ENCODE data around the gene CHMP2A. TPM values are rescaled to one million over a fixed set of nuclear protein-coding genes. Genes with fewer than 3 reads are reported as not detected.

The CHMP2A gene
- total and polyA plus RNA-seq, 10 of the 15 experiments (the other 5 are each of a cell fraction or from before 2014, with no cell fraction given) = 69.5 to 172 (median 109) TPM

DNA sequence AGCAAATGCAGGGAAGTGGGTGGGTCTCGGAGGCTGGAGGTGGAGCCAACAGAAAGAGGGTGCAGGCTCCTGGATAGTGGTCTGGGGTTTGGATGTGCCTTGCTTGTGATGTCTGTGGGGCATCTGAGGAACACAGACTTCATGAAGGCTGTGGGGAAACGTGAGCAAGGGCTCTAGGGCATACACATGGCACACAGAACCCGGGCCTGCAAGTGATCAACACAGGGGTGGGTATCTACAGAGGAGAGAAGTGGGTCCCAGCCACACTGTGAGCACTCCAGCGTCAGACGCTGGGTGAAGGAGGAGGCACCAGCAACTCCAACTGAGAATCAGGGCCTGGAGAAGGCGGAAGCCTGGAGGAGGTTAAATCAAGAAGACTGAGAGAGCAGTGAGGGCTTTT is 8.9 kb upstream of the CHMP2A start:
- CTCF ChIA-PET = interaction anchor here (0.9 kb wide), 1 partner anchor 75 kb away, joined by 4 read pairs; no protein-coding TSS in a partner anchor
- 38% methylated on average over 6 of the region's 6 CpGs for WGBS (ENCODE audit: insufficient coverage, insufficient replicate concordance, low lambda C conversion rate, missing lambda C conversion rate)
- peak overlapping the region; percentile 60; the same call in 1 of the 2 replicates for H3K4me3 ChIP-seq

DNA sequence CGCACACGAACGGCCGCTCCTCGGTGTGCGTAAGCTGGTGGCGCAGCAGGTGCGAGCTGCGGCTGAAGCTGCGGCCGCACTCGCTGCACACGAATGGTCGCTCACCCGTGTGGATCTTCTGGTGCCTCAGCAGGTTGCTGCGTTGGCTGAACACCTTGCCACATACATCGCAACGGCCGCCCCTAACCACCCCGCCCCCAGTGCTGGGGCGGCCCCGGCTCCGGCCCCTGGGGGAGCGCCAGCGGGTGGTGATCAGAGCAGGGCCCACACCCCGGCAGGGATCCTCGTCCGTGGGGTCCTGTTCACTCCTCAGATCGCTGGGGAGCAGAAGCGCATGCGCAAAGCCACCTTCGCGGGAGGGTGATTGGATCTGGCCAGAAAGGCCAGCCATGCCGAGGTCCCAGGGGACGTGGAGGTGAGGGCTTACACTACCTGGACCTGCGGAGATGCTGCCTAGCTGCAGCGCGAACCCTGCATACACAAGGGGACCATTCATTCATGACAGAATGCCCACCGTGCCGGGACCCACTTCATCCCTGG is 8.2 kb upstream of the CHMP2A start:
- ATAC-seq = peak; percentile 0; the same call in 1 of the 3 replicates
- RAD21 ChIA-PET (ENCODE audit: unreplicated experiment) = no interaction called here
- H3K27me3 ChIP-seq (replicated peaks in 1 of 2; ENCODE audit: control insufficient read depth in 2 of 2, insufficient read depth in 2 of 2, low read length in 1 of 2) = no peaks in the 10 kb centered on the region
- H2AFZ ChIP-seq (ENCODE audit: control insufficient read depth, low read depth, low read length) = peak overlapping the region; percentile 36
- POLR2A ChIA-PET = interaction anchor here (2.8 to 4.7 kb wide), 2 partner anchors 7 to 43 kb away, joined by 10 to 46 read pairs; partner anchors contain the start of genes MZF1 and ZBTB45
- H3K9ac ChIP-seq (ENCODE audit: control insufficient read depth, insufficient read depth, low read length) = peak overlapping the region; percentile 28; the same call in 1 of the 2 replicates
- BruUV-seq (replicated peaks) = no TSS peak
- intact Hi-C loops (cut with micrococcal nuclease; ENCODE audit: unreplicated experiment) = no loop called here
- peaks cover 28% of the 10 kb centered on the region for H3K4me1 ChIP-seq (ENCODE audit: control insufficient read depth, insufficient read depth, low read length)
- DNase-seq (ENCODE audit: low read depth, low spot score) = no peak
- no peaks in the 10 kb centered on the region for H4K20me1 ChIP-seq (ENCODE audit: control insufficient read depth, insufficient read depth)
- H3K4me3 ChIP-seq = peak overlapping the region; percentile 60; the same call in 1 of the 2 replicates
- H3K4me2 ChIP-seq (ENCODE audit: control insufficient read depth, insufficient read depth) = peak overlapping the region; percentile 97
- no peak overlapping the region for H3K27ac ChIP-seq (ENCODE audit: control insufficient read depth, insufficient read depth)
- in situ Hi-C loops (cut with MboI) = no loop called here
- no peaks in the 10 kb centered on the region for H3K9me3 ChIP-seq (replicated peaks; ENCODE audit: control insufficient read depth, insufficient read depth, low read length)
- no peak for FAIRE-seq
- H3K36me3 ChIP-seq (ENCODE audit: control insufficient read depth in 2 of 2, insufficient read depth in 2 of 2, low read length in 1 of 2) = no peaks in the 10 kb centered on the region; a peak in 1 of 4 replicates
- peaks cover 3% of the 10 kb centered on the region for H3K79me2 ChIP-seq (ENCODE audit: control insufficient read depth, insufficient read depth, low read length)
- 2% methylated on average over 36 of the region's 40 CpGs for WGBS (ENCODE audit: insufficient coverage, insufficient replicate concordance, low lambda C conversion rate, missing lambda C conversion rate)
- CTCF ChIA-PET = interaction anchor here (1.0 kb wide), 2 partner anchors 9 to 42 kb away, joined by 3 to 4 read pairs; no protein-coding TSS in a partner anchor
- SMC1A ChIA-PET (ENCODE audit: uncharacterized antibody, unreplicated experiment) = interaction anchor here (1.3 kb wide), 1 partner anchor 16 kb away, joined by 3 read pairs; no protein-coding TSS in a partner anchor
- TF ChIP-seq ZZZ3 (IDR thresholded peaks at IDR 0.05; ENCODE audit: control insufficient read depth, insufficient read length, low read depth) (no peak), SIN3A (IDR thresholded peaks at IDR 0.05; ENCODE audit: low read depth, low read length) (no peak), IRF4 (IDR thresholded peaks at IDR 0.05; ENCODE audit: low read depth, low read length) (no peak), BMI1 (IDR thresholded peaks at IDR 0.05; ENCODE audit: borderline replicate concordance) (no peak), BHLHE40 (IDR thresholded peaks at IDR 0.05; ENCODE audit: borderline replicate concordance in 1 of 2, low read depth in 2 of 2, low read length in 1 of 2) (peak in 1 of 2 experiments; percentile 74; a peak in 2 of 4 replicates), JUND (IDR thresholded peaks at IDR 0.05; ENCODE audit: low read depth, low read length) (no peak), TCF3 (IDR thresholded peaks at IDR 0.05; ENCODE audit: borderline replicate concordance, insufficient read depth, low read depth, low read length) (0 out of 2 replicates have a peak, but pooled peaks have one; percentile 77), POLR2AphosphoS5 (IDR thresholded peaks at IDR 0.05; ENCODE audit: low read length) (no peak; the same call in 1 of the 2 replicates)
- TF ChIP-seq, protein P1, sequence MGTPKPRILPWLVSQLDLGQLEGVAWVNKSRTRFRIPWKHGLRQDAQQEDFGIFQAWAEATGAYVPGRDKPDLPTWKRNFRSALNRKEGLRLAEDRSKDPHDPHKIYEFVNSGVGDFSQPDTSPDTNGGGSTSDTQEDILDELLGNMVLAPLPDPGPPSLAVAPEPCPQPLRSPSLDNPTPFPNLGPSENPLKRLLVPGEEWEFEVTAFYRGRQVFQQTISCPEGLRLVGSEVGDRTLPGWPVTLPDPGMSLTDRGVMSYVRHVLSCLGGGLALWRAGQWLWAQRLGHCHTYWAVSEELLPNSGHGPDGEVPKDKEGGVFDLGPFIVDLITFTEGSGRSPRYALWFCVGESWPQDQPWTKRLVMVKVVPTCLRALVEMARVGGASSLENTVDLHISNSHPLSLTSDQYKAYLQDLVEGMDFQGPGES (IDR thresholded peaks at IDR 0.05) = no peak
- TF ChIP-seq, protein P2, sequence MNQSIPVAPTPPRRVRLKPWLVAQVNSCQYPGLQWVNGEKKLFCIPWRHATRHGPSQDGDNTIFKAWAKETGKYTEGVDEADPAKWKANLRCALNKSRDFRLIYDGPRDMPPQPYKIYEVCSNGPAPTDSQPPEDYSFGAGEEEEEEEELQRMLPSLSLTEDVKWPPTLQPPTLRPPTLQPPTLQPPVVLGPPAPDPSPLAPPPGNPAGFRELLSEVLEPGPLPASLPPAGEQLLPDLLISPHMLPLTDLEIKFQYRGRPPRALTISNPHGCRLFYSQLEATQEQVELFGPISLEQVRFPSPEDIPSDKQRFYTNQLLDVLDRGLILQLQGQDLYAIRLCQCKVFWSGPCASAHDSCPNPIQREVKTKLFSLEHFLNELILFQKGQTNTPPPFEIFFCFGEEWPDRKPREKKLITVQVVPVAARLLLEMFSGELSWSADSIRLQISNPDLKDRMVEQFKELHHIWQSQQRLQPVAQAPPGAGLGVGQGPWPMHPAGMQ (IDR thresholded peaks at IDR 0.05; ENCODE audit: borderline replicate concordance) = no peak; the same call in 1 of the 2 replicates
- TF ChIP-seq, protein P3, sequence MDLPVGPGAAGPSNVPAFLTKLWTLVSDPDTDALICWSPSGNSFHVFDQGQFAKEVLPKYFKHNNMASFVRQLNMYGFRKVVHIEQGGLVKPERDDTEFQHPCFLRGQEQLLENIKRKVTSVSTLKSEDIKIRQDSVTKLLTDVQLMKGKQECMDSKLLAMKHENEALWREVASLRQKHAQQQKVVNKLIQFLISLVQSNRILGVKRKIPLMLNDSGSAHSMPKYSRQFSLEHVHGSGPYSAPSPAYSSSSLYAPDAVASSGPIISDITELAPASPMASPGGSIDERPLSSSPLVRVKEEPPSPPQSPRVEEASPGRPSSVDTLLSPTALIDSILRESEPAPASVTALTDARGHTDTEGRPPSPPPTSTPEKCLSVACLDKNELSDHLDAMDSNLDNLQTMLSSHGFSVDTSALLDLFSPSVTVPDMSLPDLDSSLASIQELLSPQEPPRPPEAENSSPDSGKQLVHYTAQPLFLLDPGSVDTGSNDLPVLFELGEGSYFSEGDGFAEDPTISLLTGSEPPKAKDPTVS (IDR thresholded peaks at IDR 0.05; ENCODE audit: low read depth, low read length) = no peak

More for the DNA sequence above, 8.9 kb upstream of the CHMP2A start:
- POLR2A ChIA-PET = interaction anchor here (1.6 to 4.7 kb wide), 2 partner anchors 7 to 9 kb away, joined by 5 to 46 read pairs; partner anchors contain the start of genes CHMP2A and MZF1
- Histone ChIP-seq H4K20me1 (ENCODE audit: control insufficient read depth, insufficient read depth) (no peaks in the 10 kb centered on the region), H3K9me3 (replicated peaks; ENCODE audit: control insufficient read depth, insufficient read depth, low read length) (no peaks in the 10 kb centered on the region), H2AFZ (ENCODE audit: control insufficient read depth, low read depth, low read length) (no peak overlapping the region), H3K27me3 (replicated peaks in 1 of 2; ENCODE audit: control insufficient read depth in 2 of 2, insufficient read depth in 2 of 2, low read length in 1 of 2) (no peaks in the 10 kb centered on the region), H3K9ac (ENCODE audit: control insufficient read depth, insufficient read depth, low read length) (no peak overlapping the region), H3K4me2 (ENCODE audit: control insufficient read depth, insufficient read depth) (peak overlapping the region; percentile 97; the same call in 1 of the 2 replicates), H3K36me3 (ENCODE audit: control insufficient read depth in 2 of 2, insufficient read depth in 2 of 2, low read length in 1 of 2) (no peaks in the 10 kb centered on the region; a peak in 1 of 4 replicates), H3K4me1 (ENCODE audit: control insufficient read depth, insufficient read depth, low read length) (peaks cover 28% of the 10 kb centered on the region), H3K79me2 (ENCODE audit: control insufficient read depth, insufficient read depth, low read length) (peaks cover 2% of the 10 kb centered on the region), H3K27ac (ENCODE audit: control insufficient read depth, insufficient read depth) (no peak overlapping the region)
- intact Hi-C loops (cut with micrococcal nuclease; ENCODE audit: unreplicated experiment) (no loop called here), in situ Hi-C loops (cut with MboI) (no loop called here)
- FAIRE-seq (no peak), DNase-seq (ENCODE audit: low read depth, low spot score) (no peak), ATAC-seq (no peak)
- RAD21 ChIA-PET (ENCODE audit: unreplicated experiment) = no interaction called here
- TF ChIP-seq POLR2A (IDR thresholded peaks at IDR 0.05; ENCODE audit: low read depth, low read length) = no peak
- SMC1A ChIA-PET (ENCODE audit: uncharacterized antibody, unreplicated experiment) = no interaction called here
- BruUV-seq (replicated peaks) = no TSS peak

All from GM12878 (cell line).